A172 (cell line): ENCODE data around the gene OR4D11. TPM values are rescaled to one million over a fixed set of nuclear protein-coding genes. Genes with fewer than 3 reads are reported as not detected.

Source experiments
- DNase-seq: peaks from one replicate; pipeline ENCODE4 v3.0.0-alpha.2; 2015; ENCODE audit warnings: low spot score
- total RNA-seq: library from RNA; depleted of rRNA; stranded (reverse); fragments of >200 nt; shearing (Covaris generic); gene quantifications from 2 replicates; pipeline ENCODE4 v1.2.3, GENCODE V29; 2014; rRNA removed

Gene OR4D11
- total RNA-seq, 1 experiment from 2014 or later, result not detected

GRCh38 chr11:59548309-59548656, 44.9 kb downstream of the OR4D11 start:
- DNase-seq, result no peak

- DNase-seq, result peak; percentile 95
These were observed 47.0 kb downstream of the OR4D11 start for GRCh38 chr11:59550368-59550841.

DNA sequence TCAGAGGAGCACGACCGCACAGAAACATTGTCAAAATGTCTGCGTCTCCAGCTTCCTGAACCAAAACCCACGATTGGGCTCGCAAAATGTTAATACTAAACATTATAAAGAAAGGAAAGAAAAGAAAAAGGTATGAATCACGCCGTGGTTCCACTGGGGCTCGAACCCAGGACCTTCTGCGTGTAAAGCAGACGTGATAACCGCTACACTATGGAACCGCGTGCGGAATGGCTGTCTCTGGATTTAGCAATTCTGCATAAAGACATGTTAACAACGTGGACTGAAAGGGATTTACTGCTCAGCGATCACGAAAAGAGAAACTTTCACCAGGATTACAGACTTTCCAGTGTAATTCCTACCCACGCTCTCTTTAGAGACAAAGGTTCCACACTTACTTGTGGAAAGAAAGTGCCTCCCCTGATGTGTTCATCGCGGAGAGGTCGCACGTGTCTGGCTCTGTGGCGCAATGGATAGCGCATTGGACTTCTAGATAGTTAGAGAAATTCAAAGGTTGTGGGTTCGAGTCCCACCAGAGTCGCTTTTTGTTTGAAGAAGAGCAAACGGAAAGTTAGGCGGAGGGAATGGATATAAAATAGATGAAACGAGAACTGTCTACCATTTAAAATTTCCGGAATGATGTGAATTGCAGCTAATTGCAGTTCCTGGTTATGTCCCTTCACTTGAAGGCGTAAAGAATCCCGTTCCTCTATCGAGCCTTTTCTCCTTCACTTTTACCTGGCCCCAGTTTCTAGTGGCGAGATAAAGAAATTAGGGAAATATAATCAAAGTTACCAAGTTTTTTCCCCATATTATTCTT, 47.7 kb downstream of the OR4D11 start:
- DNase-seq, result peak; percentile 92

DNA sequence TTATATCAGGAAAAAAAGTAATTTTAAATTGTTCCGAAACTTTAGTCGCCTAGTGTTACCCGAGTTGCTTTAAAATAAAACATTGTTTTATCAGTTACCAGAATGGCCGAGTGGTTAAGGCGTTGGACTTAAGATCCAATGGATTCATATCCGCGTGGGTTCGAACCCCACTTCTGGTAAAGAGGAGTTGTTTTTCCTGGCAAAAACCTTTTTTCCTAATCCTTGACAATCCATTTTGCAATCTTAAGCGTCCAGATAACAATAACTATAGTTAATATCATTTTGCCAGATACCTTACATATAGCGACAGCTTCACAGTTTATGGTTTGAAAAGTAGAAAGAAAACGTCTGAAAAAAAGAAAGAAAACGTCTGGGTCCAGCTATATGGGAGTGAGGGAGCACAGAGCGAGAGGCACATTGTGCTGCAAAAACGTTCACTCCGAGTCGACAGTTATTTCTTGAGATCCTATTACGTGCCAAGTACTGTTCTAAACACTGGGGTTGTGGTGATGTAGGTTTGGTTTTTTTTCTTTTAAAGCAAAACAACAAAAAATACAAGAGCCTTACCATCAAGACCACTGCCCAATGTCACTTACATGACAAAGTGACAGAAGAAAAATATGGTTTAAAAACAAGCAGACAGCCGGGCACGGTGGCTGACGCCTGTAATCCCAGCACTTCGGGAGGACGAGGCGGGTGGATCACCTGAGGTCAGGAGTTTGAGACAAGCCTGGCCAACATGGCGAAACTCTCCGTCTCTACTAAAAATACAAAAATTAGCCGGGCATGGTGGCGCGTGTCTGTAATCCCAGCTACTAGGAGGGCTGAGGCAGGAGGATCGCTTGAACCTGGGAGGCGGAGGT, 48.5 kb downstream of the OR4D11 start:
- peak; percentile 78 for DNase-seq

- DNase-seq, result no peak
These were observed 49.5 kb downstream of the OR4D11 start for GRCh38 chr11:59552844-59553243.

DNA sequence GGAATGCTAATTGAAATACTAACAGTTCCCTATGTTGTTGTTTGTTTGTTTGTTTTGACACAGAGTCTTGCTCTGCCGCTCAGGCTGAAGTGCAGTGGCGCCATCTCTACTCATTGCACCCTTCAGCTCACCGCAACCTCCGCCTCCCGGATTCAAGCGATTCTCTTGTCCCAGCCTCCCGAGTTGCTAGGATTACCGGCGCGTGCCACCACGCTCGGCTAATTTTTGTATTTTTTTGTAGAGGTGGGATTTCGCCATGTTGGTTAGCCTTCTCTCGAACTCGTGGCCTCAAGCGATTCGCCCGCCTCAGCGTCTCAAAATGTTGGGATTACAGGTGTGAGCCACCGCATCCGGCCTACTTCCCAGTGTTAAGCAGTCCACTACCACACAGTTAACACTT, 49.9 kb downstream of the OR4D11 start:
- no peak for DNase-seq

Other genes with a start within 250 kb of the OR4D11 start
- not detected in 2 replicates for gene OR5AN1, start 144.7 kb upstream of the OR4D11 start, total RNA-seq
- gene OR5A2, start 77.2 kb upstream of the OR4D11 start, total RNA-seq, result not detected in 2 replicates
- not detected in 2 replicates for gene OR5A1, start 67.1 kb upstream of the OR4D11 start, total RNA-seq
- gene OR4D6, start 46.6 kb upstream of the OR4D11 start, total RNA-seq, result not detected in 2 replicates
- not detected in 2 replicates for gene OR4D10, start 30.3 kb upstream of the OR4D11 start, total RNA-seq
- not detected in 2 replicates for gene OR4D9, start 8.0 kb downstream of the OR4D11 start, total RNA-seq
- gene OSBP, start 112.2 kb downstream of the OR4D11 start, total RNA-seq, result 16.6 and 16.7 TPM in 2 replicates
- gene PATL1, start 165.5 kb downstream of the OR4D11 start, total RNA-seq, result 19.9 and 20.3 TPM in 2 replicates
- gene OR10V1, start 210.3 kb downstream of the OR4D11 start, total RNA-seq, result not detected in 2 replicates